Hepatocyte (in vitro differentiated cells): Measurements from ENCODE around the gene ADISSP. TPM values are rescaled to one million over a fixed set of nuclear protein-coding genes. Genes with fewer than 3 reads are reported as not detected.

Experiments
- DNase-seq: peaks from one replicate; pipeline ENCODE4 v3.0.0-alpha.2; 2016; ENCODE audit warnings: low spot score
- H2AFZ ChIP-seq: fragments of 200-600 bp; sonication (generic); 2 replicates; pipeline ENCODE4 v1.6.0; 2016; ENCODE audit warnings: antibody characterized with exemption, mild to moderate bottlenecking
- H3K27ac ChIP-seq: fragments of 200-600 bp; sonication (generic); 2 replicates; pipeline ENCODE4 v1.5.1; 2016; ENCODE audit warnings: mild to moderate bottlenecking
- H3K27me3 ChIP-seq: fragments of 200-600 bp; sonication (generic); 2 replicates; pipeline ENCODE4 v1.6.1; 2016
- H3K36me3 ChIP-seq: fragments of 200-600 bp; sonication (generic); replicated peaks from 2 replicates; pipeline ENCODE4 v1.5.1; 2016; ENCODE audit warnings: low read depth; ENCODE audit not compliant: insufficient read depth
- H3K4me1 ChIP-seq: fragments of 200-600 bp; sonication (generic); 2 replicates; pipeline ENCODE4 v1.5.1; 2016; ENCODE audit warnings: mild to moderate bottlenecking, moderate library complexity; ENCODE audit not compliant: insufficient read depth
- H3K4me2 ChIP-seq: fragments of 200-600 bp; sonication (generic); 2 replicates; pipeline ENCODE4 v1.6.0; 2016
- H3K4me3 ChIP-seq: fragments of 200-600 bp; sonication (generic); 2 replicates; pipeline ENCODE4 v1.5.1; 2016; ENCODE audit warnings: mild to moderate bottlenecking
- H3K79me2 ChIP-seq: fragments of 200-600 bp; sonication (generic); 2 replicates; pipeline ENCODE4 v1.6.0; 2017; ENCODE audit warnings: mild to moderate bottlenecking
- H3K9me2 ChIP-seq: fragments of 200-600 bp; sonication (generic); replicated peaks from 2 replicates; pipeline ENCODE4 v1.6.0; 2017; ENCODE audit warnings: mild to moderate bottlenecking; ENCODE audit not compliant: insufficient read depth
- H3K9me3 ChIP-seq: fragments of 200-600 bp; sonication (generic); 2 replicates; pipeline ENCODE4 v1.5.1; 2016; ENCODE audit warnings: low read depth, mild to moderate bottlenecking
- H4K20me1 ChIP-seq: fragments of 200-600 bp; sonication (generic); 2 replicates; pipeline ENCODE4 v1.6.0; 2016; ENCODE audit warnings: mild to moderate bottlenecking; ENCODE audit not compliant: insufficient read depth, poor library complexity, severe bottlenecking
- EZH2 ChIP-seq: fragments of 200-600 bp; sonication (generic); IDR thresholded peaks from 2 replicates; pipeline ENCODE4 v1.6.1; 2016; ENCODE audit warnings: antibody characterized with exemption, mild to moderate bottlenecking, borderline replicate concordance
- EZH2phosphoT487 ChIP-seq: fragments of 200-600 bp; sonication (generic); IDR thresholded peaks from one replicate; pipeline ENCODE4 v1.6.1; 2018; ENCODE audit warnings: antibody characterized with exemption, mild to moderate bottlenecking, low read depth, moderate library complexity; ENCODE audit not compliant: unreplicated experiment, severe bottlenecking
- WGBS: methylation state at CpG from one replicate; pipeline ENCODE4 v1.1.6; 2016; ENCODE audit warnings: low lambda C conversion rate; ENCODE audit errors: missing lambda C conversion rate; 5-methylcytosine and 5-hydroxymethylcytosine counted together
- polyA plus RNA-seq: library from polyadenylated mRNA; unstranded; fragments of >200 nt; fragmentation: Nextera tagmentation; extraction: Ambion mirVana; gene quantifications from 2 replicates; pipeline ENCODE4 v1.2.1, GENCODE V29; 2016
- total RNA-seq: library from RNA; depleted of rRNA; stranded (reverse); fragments of >200 nt; gene quantifications from 2 replicates; pipeline ENCODE4 v1.2.3, GENCODE V29; 2014
- TF ChIP-seq, protein P1 (sequence below): fragments of 200-600 bp; sonication (generic); IDR thresholded peaks from 2 replicates; pipeline ENCODE4 v1.5.1; 2016; ENCODE audit warnings: antibody characterized with exemption, mild to moderate bottlenecking; ENCODE audit not compliant: poor library complexity

Gene ADISSP
- total and polyA plus RNA-seq, 2 experiments from 2014 or later: 9.6 to 36.0 TPM

- no peak overlapping the region for H3K27ac ChIP-seq
These were observed 33.3 kb upstream of the ADISSP start for GRCh38 chr20:3800878-3801260.

DNA sequence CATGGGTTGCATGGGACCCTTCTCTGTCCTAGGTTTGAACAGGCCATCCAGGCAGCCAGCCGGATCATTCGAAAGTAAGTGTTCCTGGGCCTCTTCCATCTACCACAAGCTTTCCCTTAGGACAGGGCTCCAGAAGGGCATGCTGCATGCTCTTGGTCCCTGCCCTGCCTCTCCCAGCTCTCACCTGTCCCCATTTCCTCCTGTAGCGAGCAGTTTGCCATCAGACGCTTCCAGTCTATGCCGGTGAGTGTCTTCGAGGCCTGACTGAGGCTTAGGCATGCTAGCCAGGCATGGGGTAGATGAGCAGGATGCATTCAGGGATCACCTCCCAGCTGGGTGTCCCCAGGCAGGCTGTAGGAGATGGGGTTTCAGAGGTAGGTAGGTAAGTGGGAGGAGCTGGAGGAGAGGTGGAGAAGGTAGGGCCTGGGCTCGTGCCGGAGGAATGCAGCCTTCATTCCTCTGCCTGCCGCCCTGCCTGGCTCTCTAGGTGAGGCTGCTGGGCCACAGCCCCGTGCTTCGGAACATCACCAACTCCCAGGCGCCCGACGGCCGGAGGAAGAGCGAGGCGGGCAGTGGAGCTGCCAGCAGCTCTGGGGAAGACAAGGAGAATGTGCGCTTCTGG lies 32.8 kb upstream of the ADISSP start:
- H3K4me2 ChIP-seq: no peak overlapping the region
- 89% methylated on average over 18 of the region's 18 CpGs for WGBS

More at GRCh38 chr20:3800878-3801260, 33.3 kb upstream of the ADISSP start:
- Histone ChIP-seq H2AFZ (no peak overlapping the region), H3K9me3 (no peaks in the 10 kb centered on the region), H3K27me3 (no peaks in the 10 kb centered on the region), H3K9me2 (no peaks in the 10 kb centered on the region), H4K20me1 (no peaks in the 10 kb centered on the region), H3K79me2 (peaks cover 22% of the 10 kb centered on the region), H3K4me2 (no peak overlapping the region), H3K4me3 (no peak overlapping the region), H3K36me3 (no peaks in the 10 kb centered on the region), H3K4me1 (peaks cover 37% of the 10 kb centered on the region)
- WGBS: 97% methylated on average over 7 of the region's 8 CpGs
- DNase-seq: no peak
- TF ChIP-seq EZH2phosphoT487: no peak
- TF ChIP-seq EZH2: no peak
- TF ChIP-seq, protein P1, sequence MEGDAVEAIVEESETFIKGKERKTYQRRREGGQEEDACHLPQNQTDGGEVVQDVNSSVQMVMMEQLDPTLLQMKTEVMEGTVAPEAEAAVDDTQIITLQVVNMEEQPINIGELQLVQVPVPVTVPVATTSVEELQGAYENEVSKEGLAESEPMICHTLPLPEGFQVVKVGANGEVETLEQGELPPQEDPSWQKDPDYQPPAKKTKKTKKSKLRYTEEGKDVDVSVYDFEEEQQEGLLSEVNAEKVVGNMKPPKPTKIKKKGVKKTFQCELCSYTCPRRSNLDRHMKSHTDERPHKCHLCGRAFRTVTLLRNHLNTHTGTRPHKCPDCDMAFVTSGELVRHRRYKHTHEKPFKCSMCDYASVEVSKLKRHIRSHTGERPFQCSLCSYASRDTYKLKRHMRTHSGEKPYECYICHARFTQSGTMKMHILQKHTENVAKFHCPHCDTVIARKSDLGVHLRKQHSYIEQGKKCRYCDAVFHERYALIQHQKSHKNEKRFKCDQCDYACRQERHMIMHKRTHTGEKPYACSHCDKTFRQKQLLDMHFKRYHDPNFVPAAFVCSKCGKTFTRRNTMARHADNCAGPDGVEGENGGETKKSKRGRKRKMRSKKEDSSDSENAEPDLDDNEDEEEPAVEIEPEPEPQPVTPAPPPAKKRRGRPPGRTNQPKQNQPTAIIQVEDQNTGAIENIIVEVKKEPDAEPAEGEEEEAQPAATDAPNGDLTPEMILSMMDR: no peak

DNA sequence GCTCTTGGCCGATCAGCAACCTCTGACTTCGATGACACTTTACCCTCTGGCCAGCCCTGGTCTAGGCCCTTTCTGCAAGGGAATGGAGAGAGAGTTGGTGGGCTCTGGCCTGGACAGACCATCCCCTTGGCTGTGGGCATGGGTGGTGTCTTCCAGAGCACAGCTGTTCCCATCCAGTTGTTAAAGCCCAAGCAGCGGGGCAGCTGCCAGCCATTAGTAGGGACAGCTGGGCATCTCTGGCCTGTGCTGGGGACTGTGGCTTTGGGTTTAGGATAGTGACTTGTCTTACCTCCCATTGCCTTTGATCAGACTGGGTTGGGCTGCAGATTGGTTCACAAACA lies 31.3 kb upstream of the ADISSP start:
- no peaks in the 10 kb centered on the region for H3K36me3 ChIP-seq
- H3K27me3 ChIP-seq: no peaks in the 10 kb centered on the region
- no peaks in the 10 kb centered on the region for H3K9me2 ChIP-seq
- H3K9me3 ChIP-seq: no peaks in the 10 kb centered on the region
- H3K79me2 ChIP-seq: peaks cover 22% of the 10 kb centered on the region
- peak overlapping the region; percentile 79 for H3K27ac ChIP-seq
- DNase-seq: no peak
- TF ChIP-seq EZH2 (no peak), EZH2phosphoT487 (no peak)
- TF ChIP-seq, protein P1: no peak
- no peak overlapping the region for H2AFZ ChIP-seq
- H4K20me1 ChIP-seq: no peaks in the 10 kb centered on the region
- no peak overlapping the region for H3K4me3 ChIP-seq
- peak overlapping the region; percentile 46 for H3K4me2 ChIP-seq
- 95% methylated on average over 3 of the region's 3 CpGs for WGBS
- peaks cover 33% of the 10 kb centered on the region for H3K4me1 ChIP-seq

More for the DNA sequence above, 32.8 kb upstream of the ADISSP start:
- Histone ChIP-seq H3K4me1 (peaks cover 33% of the 10 kb centered on the region), H3K79me2 (peaks cover 22% of the 10 kb centered on the region), H3K27ac (peak overlapping the region; percentile 19), H4K20me1 (no peaks in the 10 kb centered on the region), H2AFZ (no peak overlapping the region), H3K27me3 (no peaks in the 10 kb centered on the region), H3K36me3 (no peaks in the 10 kb centered on the region), H3K4me3 (no peak overlapping the region), H3K9me3 (no peaks in the 10 kb centered on the region), H3K9me2 (no peaks in the 10 kb centered on the region)
- no peak for TF ChIP-seq EZH2
- no peak for TF ChIP-seq EZH2phosphoT487
- TF ChIP-seq, protein P1: no peak
- DNase-seq: no peak

DNA sequence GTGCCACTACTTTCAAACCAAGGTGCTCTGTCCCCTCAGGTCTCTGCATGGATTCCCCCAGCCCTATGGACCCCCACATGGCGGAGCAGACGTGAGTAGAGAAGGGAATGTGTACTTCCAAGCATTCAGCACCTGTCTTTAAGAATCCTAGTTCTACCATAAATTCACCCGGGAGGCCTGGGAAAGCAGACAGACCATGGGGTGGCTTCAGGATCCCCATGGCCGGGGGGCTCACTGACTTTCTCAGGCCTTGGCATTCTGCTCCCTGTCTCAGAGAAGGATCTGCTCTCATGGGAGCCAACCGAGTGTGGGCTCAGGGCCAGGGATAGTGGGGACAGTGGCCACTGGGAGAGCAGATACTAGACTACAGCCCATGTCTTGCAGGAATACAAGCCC lies 30.8 kb upstream of the ADISSP start:
- Histone ChIP-seq H3K27ac (peak overlapping the region; percentile 79), H2AFZ (no peak overlapping the region), H3K4me2 (peak overlapping the region; percentile 90), H3K4me3 (no peak overlapping the region), H3K4me1 (peaks cover 33% of the 10 kb centered on the region), H4K20me1 (no peaks in the 10 kb centered on the region), H3K36me3 (no peaks in the 10 kb centered on the region), H3K9me2 (no peaks in the 10 kb centered on the region), H3K27me3 (no peaks in the 10 kb centered on the region), H3K9me3 (no peaks in the 10 kb centered on the region), H3K79me2 (peaks cover 22% of the 10 kb centered on the region)
- TF ChIP-seq EZH2 (no peak), EZH2phosphoT487 (no peak)
- TF ChIP-seq, protein P1: no peak
- 91% methylated on average over 5 of the region's 5 CpGs for WGBS
- DNase-seq: no peak
